Measurements from ENCODE around the gene CDH23. TPM values are rescaled to one million over a fixed set of nuclear protein-coding genes. Genes with fewer than 3 reads are reported as not detected.

The CDH23 gene
- total RNA-seq, 4 donors from 2014 or later: 14.4 to 29.6 (median 19.7) TPM

DNA sequence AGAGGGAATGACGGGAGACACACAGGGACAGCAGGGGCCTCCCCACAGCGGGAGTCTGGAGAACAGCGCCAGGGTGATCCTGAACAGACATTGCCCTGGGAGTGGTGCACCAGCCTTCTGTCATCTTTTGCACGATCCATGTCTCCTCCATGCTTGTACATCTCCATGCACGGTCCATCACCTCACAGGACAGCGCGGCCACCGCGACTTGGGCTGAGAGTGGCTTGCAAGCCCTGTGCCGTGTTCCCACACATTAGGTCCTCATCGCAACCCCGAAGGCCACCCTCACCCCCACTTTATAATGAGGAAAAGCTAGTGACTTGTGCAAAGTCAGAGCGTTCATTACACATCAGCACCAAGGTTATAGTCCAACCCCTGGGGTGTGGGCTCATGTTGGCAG, 64.7 kb downstream of the CDH23 start:
- DNase-seq (ENCODE audit: extremely low spot score): no peak
- no peaks in the 10 kb centered on the region for H3K9me3 ChIP-seq
- H3K27me3 ChIP-seq: no peaks in the 10 kb centered on the region
- H3K4me3 ChIP-seq: no peak overlapping the region
- H3K27ac ChIP-seq (replicated peaks in 1 of 4): no peak overlapping the region
- H3K4me1 ChIP-seq: no peaks in the 10 kb centered on the region
- H3K36me3 ChIP-seq: no peaks in the 10 kb centered on the region
- TF ChIP-seq, protein P1, sequence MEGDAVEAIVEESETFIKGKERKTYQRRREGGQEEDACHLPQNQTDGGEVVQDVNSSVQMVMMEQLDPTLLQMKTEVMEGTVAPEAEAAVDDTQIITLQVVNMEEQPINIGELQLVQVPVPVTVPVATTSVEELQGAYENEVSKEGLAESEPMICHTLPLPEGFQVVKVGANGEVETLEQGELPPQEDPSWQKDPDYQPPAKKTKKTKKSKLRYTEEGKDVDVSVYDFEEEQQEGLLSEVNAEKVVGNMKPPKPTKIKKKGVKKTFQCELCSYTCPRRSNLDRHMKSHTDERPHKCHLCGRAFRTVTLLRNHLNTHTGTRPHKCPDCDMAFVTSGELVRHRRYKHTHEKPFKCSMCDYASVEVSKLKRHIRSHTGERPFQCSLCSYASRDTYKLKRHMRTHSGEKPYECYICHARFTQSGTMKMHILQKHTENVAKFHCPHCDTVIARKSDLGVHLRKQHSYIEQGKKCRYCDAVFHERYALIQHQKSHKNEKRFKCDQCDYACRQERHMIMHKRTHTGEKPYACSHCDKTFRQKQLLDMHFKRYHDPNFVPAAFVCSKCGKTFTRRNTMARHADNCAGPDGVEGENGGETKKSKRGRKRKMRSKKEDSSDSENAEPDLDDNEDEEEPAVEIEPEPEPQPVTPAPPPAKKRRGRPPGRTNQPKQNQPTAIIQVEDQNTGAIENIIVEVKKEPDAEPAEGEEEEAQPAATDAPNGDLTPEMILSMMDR (IDR thresholded peaks at IDR 0.05): no peak
- TF ChIP-seq POLR2AphosphoS5 (IDR thresholded peaks at IDR 0.05) (no peak), POLR2A (IDR thresholded peaks at IDR 0.05; ENCODE audit: low read depth) (no peak), EP300 (IDR thresholded peaks at IDR 0.05) (no peak)
- intact Hi-C loops (cut with DNase I): no loop called here
- 90% methylated on average over 12 of the region's 13 CpGs for WGBS

DNA sequence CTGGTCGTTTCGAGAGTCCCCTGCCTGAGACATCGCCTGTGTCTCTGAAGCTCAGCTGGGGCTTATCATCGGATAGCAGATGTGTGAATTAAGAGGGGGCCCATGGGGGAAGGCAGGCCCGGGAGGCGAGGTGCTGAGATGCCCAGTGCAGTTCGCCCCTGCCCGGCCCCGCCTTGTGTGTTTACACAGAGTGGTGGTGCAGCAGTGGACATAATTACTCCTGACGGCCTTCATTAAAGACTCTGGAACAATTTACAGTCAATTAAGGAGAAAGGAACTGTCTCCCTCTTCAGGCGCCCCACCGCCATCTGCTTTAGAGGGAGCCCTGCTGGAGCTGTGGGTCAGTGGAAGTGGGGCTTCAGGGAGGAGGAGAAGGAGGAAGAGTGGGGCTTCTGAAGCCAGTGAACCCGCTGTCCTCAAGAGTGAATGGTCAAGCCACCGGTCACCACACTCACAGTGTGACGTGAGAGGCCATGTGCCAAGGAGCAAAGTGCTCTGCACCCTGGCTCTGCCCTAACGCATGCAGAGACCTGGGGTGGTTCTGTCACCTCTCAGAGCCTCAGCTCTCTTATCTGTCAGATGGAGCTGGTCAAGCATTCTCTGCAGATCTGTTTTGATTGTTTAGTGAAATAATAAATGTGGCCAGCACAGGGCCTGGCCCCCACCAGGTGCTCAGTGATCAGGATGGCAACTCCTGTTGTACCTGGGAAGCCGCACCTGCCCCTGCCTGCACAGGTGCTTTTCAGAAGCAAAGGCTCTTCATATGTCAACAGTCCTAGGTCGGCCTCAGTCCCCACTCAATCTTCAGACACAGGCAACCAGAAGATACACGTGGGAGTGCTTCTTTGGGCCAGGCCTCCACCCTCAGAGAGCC, 65.6 kb downstream of the CDH23 start:
- Histone ChIP-seq H3K9me3 (no peaks in the 10 kb centered on the region), H3K27me3 (no peaks in the 10 kb centered on the region), H3K4me3 (no peak overlapping the region), H3K27ac (replicated peaks in 1 of 4) (no peak overlapping the region), H3K4me1 (no peaks in the 10 kb centered on the region), H3K36me3 (no peaks in the 10 kb centered on the region)
- WGBS: 91% methylated on average over 14 of the region's 19 CpGs
- intact Hi-C loops (cut with DNase I): no loop called here
- no peak for DNase-seq (ENCODE audit: extremely low spot score)
- TF ChIP-seq POLR2AphosphoS5 (IDR thresholded peaks at IDR 0.05) (no peak), EP300 (IDR thresholded peaks at IDR 0.05) (no peak), POLR2A (IDR thresholded peaks at IDR 0.05; ENCODE audit: low read depth) (no peak)
- TF ChIP-seq, protein P1 (IDR thresholded peaks at IDR 0.05): no peak

DNA sequence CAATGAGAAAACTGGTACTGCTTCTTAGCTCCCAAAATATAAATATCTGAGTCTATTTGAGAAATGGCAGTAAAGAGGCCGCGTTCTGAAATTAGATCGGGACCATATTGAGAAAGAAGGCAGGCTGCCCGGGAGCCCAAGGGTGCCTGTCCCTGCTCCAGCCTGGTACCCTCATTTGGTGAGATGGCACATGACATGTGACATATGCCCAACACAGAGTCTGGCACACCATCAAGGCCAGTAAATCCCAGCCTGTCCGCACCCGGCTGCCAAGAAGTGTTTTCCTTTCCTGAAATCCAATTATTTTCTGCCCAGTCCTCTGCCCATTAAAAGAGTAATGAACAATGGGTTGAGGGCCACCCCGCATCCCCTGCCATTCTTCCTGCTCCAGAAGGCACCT, 66.4 kb downstream of the CDH23 start:
- intact Hi-C loops (cut with DNase I): no loop called here
- 89% methylated on average over 7 of the region's 7 CpGs for WGBS
- Histone ChIP-seq H3K36me3 (no peaks in the 10 kb centered on the region), H3K4me3 (no peak overlapping the region), H3K27me3 (no peaks in the 10 kb centered on the region), H3K4me1 (peaks cover 0 to 4% (median 0%) of the 10 kb centered on the region in 4 donors), H3K9me3 (no peaks in the 10 kb centered on the region), H3K27ac (replicated peaks in 1 of 4) (no peak overlapping the region)
- TF ChIP-seq, protein P1 (IDR thresholded peaks at IDR 0.05): no peak
- no peak for TF ChIP-seq EP300 (IDR thresholded peaks at IDR 0.05)
- no peak for TF ChIP-seq POLR2A (IDR thresholded peaks at IDR 0.05; ENCODE audit: low read depth)
- no peak for TF ChIP-seq POLR2AphosphoS5 (IDR thresholded peaks at IDR 0.05)
- DNase-seq (ENCODE audit: extremely low spot score): no peak

DNA sequence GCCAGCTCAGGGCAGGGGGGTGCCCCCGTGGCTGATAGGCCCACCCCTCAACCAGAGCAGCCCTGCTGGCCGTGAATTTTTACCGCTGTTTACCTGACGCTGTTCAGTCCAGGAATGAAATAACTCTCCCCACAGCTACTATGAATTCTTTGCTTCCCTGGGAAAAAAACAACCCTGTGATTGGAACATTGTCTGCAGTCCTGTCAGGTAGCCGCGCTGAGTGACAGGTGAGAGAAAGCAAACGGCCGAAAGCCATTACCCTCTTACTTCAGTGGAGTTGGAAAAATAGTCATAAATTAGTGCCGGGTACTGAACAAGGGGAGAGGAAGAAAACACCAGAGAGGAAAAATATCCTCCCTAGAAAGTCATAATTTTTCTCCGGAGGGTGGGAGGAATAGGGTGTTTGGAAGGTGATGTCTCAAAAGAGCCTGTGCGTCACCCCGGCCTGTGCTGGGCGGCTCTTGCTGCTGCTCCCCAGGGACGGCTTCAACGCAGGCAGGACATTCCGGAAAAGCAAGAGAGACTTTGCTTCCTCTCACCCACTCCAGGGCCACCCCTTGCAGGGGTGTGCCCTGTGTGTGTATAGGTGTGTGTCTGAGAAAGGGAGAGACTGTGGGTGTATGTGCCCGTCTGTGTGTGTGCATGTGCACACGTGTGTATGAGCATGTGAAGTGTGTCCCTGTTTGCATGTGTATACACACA, 69.0 kb downstream of the CDH23 start:
- no peaks in the 10 kb centered on the region for H3K9me3 ChIP-seq
- no peak for DNase-seq (ENCODE audit: extremely low spot score)
- intact Hi-C loops (cut with DNase I): no loop called here
- no peak overlapping the region for H3K4me3 ChIP-seq
- no peak overlapping the region for H3K27ac ChIP-seq (replicated peaks in 1 of 4)
- H3K27me3 ChIP-seq: no peaks in the 10 kb centered on the region
- TF ChIP-seq POLR2AphosphoS5 (IDR thresholded peaks at IDR 0.05) (no peak), EP300 (IDR thresholded peaks at IDR 0.05) (no peak), POLR2A (IDR thresholded peaks at IDR 0.05; ENCODE audit: low read depth) (no peak)
- TF ChIP-seq, protein P1 (IDR thresholded peaks at IDR 0.05): no peak
- H3K4me1 ChIP-seq: peaks cover 0 to 5% (median 0%) of the 10 kb centered on the region in 4 donors
- no peaks in the 10 kb centered on the region for H3K36me3 ChIP-seq
- 75% methylated on average over 18 of the region's 18 CpGs for WGBS
